OCI-LY1 (cell line): ENCODE results near the gene OASL.

ENCODE experiments used
- H2AFZ ChIP-seq: fragments of 200-600 bp; sonication (generic), shearing (Covaris generic); 2 replicates; pipeline ENCODE4 v1.6.0; 2014; ENCODE audit warnings: antibody characterized with exemption, mild to moderate bottlenecking, low read length
- H3F3A ChIP-seq: fragments of 200-600 bp; sonication (generic), shearing (Covaris generic); 2 replicates; pipeline ENCODE4 v1.6.0; 2014; ENCODE audit warnings: mild to moderate bottlenecking, antibody characterized with exemption, low read length, moderate library complexity; ENCODE audit not compliant: insufficient read depth
- H3K27ac ChIP-seq: fragments of 200-600 bp; sonication (generic); 2 replicates; pipeline ENCODE4 v1.5.1; 2014; ENCODE audit warnings: low read length, mixed run types, mild to moderate bottlenecking, low read depth; ENCODE audit not compliant: poor library complexity, severe bottlenecking
- H3K27me3 ChIP-seq: fragments of 200-600 bp; sonication (generic); 2 replicates; pipeline ENCODE4 v1.6.0; 2014; ENCODE audit warnings: antibody characterized with exemption, mild to moderate bottlenecking, low read length, moderate library complexity; ENCODE audit not compliant: insufficient read depth
- H3K36me3 ChIP-seq: fragments of 200-600 bp; sonication (generic); 2 replicates; pipeline ENCODE4 v1.6.1; 2014; ENCODE audit warnings: mild to moderate bottlenecking, antibody characterized with exemption, low read length, moderate library complexity, mixed read lengths; ENCODE audit not compliant: insufficient read depth
- H3K4me1 ChIP-seq: fragments of 200-600 bp; sonication (generic); 2 replicates; pipeline ENCODE4 v1.5.1; 2014; ENCODE audit warnings: mild to moderate bottlenecking, low read length, moderate library complexity; ENCODE audit not compliant: insufficient read depth, severe bottlenecking
- H3K4me2 ChIP-seq: fragments of 200-600 bp; sonication (generic), shearing (Covaris generic); 2 replicates; pipeline ENCODE4 v1.6.1; 2014; ENCODE audit warnings: low read length
- H3K4me3 ChIP-seq: fragments of 200-600 bp; sonication (generic); 2 replicates; pipeline ENCODE4 v1.5.1; 2014; ENCODE audit warnings: low read length, low read depth, mild to moderate bottlenecking, mixed read lengths; ENCODE audit not compliant: poor library complexity, severe bottlenecking
- H3K79me2 ChIP-seq: fragments of 200-600 bp; shearing (Covaris generic); 2 replicates; pipeline ENCODE4 v1.6.1; 2016; ENCODE audit warnings: mixed run types, low read length, mixed read lengths; ENCODE audit not compliant: insufficient read depth
- H3K9ac ChIP-seq: fragments of 200-600 bp; sonication (generic), shearing (Covaris generic); 2 replicates; pipeline ENCODE4 v1.6.1; 2014; ENCODE audit warnings: mild to moderate bottlenecking, low read length, mixed read lengths
- H3K9me2 ChIP-seq: fragments of 200-600 bp; sonication (generic), shearing (Covaris generic); 2 replicates; pipeline ENCODE4 v1.6.1; 2014; ENCODE audit warnings: low read depth, mild to moderate bottlenecking, low read length, mixed read lengths
- H3K9me3 ChIP-seq: fragments of 200-600 bp; shearing (Covaris generic); 2 replicates; pipeline ENCODE4 v1.6.1; 2014; ENCODE audit warnings: low read length, mixed read lengths
- H4K20me1 ChIP-seq: fragments of 200-600 bp; sonication (generic), shearing (Covaris generic); 2 replicates; pipeline ENCODE4 v1.6.0; 2016; ENCODE audit warnings: mild to moderate bottlenecking, low read length; ENCODE audit not compliant: insufficient read depth
- CTCF ChIP-seq: fragments of 200-600 bp; sonication (generic), shearing (Covaris generic); IDR thresholded peaks from 2 replicates; pipeline ENCODE4 v1.5.1; 2017; ENCODE audit warnings: mild to moderate bottlenecking, antibody characterized with exemption, low read length, moderate library complexity, mixed read lengths
- EZH2 ChIP-seq: fragments of 200-600 bp; sonication (generic), shearing (Covaris generic); IDR thresholded peaks from 2 replicates; pipeline ENCODE4 v1.8.0; 2017; ENCODE audit warnings: borderline replicate concordance, mixed run types, mild to moderate bottlenecking, antibody characterized with exemption, low read length, moderate library complexity, mixed read lengths

Gene OASL

DNA sequence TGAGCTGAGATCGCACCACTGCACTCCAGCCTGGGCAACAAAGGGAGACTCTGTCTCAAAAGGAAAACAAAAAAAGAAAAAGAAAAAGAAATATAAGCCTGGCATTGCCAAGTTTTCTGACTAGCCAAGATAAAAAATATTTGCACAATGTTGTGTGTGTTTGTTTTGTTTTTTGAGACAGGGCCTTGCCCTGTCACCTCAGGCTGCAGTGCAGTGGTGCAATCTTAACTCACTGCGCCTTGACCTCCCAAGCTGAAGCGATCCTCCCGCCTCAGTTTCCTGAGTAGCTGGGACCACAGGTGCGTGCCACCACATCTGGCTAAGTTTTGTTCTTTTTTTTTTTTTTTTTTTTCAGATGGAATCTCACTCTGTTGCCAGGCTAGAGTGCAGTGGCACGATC, 17.3 kb downstream of the OASL start:
- Histone ChIP-seq H3K4me1 (no peaks in the 10 kb centered on the region), H3K79me2 (no peaks in the 10 kb centered on the region), H2AFZ (no peak overlapping the region), H3K9ac (no peak overlapping the region), H3K4me3 (no peak overlapping the region), H3K4me2 (no peak overlapping the region), H3K27me3 (no peaks in the 10 kb centered on the region; the same call in 1 of the 2 replicates), H3F3A (no peaks in the 10 kb centered on the region), H3K27ac (no peak overlapping the region), H4K20me1 (no peaks in the 10 kb centered on the region), H3K9me2 (no peaks in the 10 kb centered on the region), H3K36me3 (no peaks in the 10 kb centered on the region), H3K9me3 (no peaks in the 10 kb centered on the region)
- TF ChIP-seq EZH2 (no peak), CTCF (no peak)

DNA sequence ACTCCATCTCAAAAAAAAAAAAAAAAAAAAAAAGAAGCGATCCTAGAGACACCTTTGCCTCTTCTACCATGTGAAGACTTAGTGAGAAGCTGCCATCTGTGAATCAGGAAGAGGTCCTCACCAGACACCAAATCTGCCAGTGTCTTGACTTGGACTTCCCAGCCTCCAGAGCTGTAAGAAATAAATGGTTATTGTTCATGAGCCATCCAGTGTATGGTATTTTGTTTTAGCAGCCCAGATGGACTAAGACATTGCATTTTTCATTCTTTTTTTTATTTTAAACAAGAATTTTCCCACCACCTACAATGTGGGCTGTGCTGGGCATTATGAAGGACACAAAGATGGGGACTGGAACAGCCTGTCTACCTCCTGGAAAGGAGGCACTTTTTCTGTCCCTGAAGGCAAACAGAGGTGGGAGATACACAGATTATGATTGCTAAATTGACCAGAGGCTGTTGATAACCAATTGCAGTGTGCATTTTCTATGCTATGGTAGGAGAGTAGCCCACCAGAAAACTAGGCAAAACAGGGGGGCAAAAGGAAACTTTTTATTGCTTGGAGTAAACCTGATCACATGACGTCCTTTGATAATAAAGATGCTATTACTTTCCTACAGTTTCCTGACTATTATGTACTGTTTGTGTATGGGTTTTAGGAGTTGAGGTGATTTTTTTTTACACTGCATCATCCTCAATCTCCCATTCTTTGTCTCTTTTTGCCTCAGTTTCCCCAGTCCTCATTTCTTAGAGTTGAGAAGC, 20.0 kb downstream of the OASL start:
- H3K9ac ChIP-seq = no peak overlapping the region
- no peaks in the 10 kb centered on the region for H3F3A ChIP-seq
- H3K79me2 ChIP-seq = peaks cover 5% of the 10 kb centered on the region; the same call in 1 of the 2 replicates
- H3K27me3 ChIP-seq = no peaks in the 10 kb centered on the region; the same call in 1 of the 2 replicates
- H3K4me3 ChIP-seq = no peak overlapping the region
- H3K9me2 ChIP-seq = no peaks in the 10 kb centered on the region
- no peaks in the 10 kb centered on the region for H4K20me1 ChIP-seq
- H3K9me3 ChIP-seq = no peaks in the 10 kb centered on the region
- peaks cover 13% of the 10 kb centered on the region for H3K4me1 ChIP-seq
- H3K36me3 ChIP-seq = no peaks in the 10 kb centered on the region
- no peak overlapping the region for H2AFZ ChIP-seq
- no peak overlapping the region for H3K4me2 ChIP-seq
- no peak overlapping the region for H3K27ac ChIP-seq
- no peak for TF ChIP-seq EZH2
- no peak for TF ChIP-seq CTCF

GRCh38 chr12:121017966-121018491, 21.0 kb downstream of the OASL start:
- H3K4me2 ChIP-seq = no peak overlapping the region
- no peak for TF ChIP-seq EZH2
- no peak for TF ChIP-seq CTCF

More at GRCh38 chr12:121017966-121018491, 21.0 kb downstream of the OASL start:
- H3K9me3 ChIP-seq = no peaks in the 10 kb centered on the region
- H3K79me2 ChIP-seq = peaks cover 5% of the 10 kb centered on the region; the same call in 1 of the 2 replicates
- no peaks in the 10 kb centered on the region for H3F3A ChIP-seq
- H3K27me3 ChIP-seq = no peaks in the 10 kb centered on the region
- H3K9me2 ChIP-seq = no peaks in the 10 kb centered on the region
- 0 out of 2 replicates have a peak, but pooled peaks cover 1% of the 10 kb centered on the region for H3K36me3 ChIP-seq
- H3K9ac ChIP-seq = no peak overlapping the region
- H3K27ac ChIP-seq = no peak overlapping the region
- H4K20me1 ChIP-seq = no peaks in the 10 kb centered on the region
- peaks cover 13% of the 10 kb centered on the region for H3K4me1 ChIP-seq
- H2AFZ ChIP-seq = 0 out of 2 replicates have a peak overlapping the region, but pooled peaks have one; percentile 50
- H3K4me3 ChIP-seq = no peak overlapping the region
